Brain pericyte (primary cell): Measurements from ENCODE around the gene MOB2.

ENCODE experiments used
- DNase-seq: peaks from one replicate; pipeline ENCODE4 v3.0.0-alpha.2; 2012; ENCODE audit warnings: low read depth, low spot score

Gene MOB2

DNA sequence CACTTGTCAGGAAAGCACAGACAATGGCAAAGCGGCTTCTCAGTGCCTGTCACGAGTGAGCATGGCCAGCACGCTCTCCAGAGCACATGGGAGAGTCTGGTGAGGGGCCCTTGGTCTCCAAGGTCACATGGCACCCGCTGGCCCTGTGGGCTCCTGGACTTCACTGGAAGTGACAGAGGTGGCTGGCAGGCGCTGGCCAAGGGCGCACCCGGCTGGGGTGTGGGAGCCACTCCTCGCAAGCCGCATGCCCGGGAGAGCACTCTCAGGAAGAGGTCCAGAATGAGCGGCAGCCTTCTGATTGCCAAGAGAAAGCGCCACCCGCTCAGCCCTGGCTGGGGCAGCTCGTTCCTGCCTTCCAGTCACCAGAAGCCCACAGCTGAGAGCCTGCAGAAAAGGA lies 17.1 kb upstream of the MOB2 start:
- no peak for DNase-seq

DNA sequence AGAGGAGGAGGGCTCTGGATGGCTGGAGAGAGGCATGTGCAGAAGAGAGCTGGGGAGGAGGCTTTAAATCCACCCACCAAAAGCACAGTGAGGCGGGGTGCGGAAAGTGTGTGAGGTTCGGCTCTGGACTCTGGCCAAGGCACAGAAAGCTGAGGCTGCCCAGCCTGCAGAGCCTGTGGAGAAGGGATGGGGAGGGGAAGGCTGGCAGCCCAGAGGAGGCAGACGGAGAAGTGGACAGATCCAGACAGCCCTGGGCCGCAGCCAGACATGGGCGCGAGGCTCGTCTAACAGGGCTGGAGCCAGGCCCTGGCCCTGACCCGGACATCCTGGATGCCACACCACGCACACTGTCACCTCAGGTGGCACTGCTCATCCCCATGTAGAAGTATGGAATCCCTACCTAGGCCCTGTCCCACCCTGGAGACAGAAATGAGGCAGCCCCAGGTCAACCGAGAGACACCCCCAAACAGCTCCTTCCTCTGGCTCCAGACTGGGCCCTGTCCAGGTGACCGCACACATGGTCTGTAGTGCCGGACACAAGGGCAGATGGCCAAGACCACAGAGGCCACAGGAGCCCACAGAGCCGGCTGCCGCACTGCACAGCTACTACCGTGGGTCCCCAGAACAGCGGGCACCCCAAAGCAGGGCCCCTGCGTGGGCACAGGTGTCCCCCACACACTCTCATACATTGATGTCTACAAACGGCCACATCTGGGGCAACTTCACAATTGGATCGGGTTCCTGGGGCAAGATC lies 16.6 kb upstream of the MOB2 start:
- DNase-seq: no peak

DNA sequence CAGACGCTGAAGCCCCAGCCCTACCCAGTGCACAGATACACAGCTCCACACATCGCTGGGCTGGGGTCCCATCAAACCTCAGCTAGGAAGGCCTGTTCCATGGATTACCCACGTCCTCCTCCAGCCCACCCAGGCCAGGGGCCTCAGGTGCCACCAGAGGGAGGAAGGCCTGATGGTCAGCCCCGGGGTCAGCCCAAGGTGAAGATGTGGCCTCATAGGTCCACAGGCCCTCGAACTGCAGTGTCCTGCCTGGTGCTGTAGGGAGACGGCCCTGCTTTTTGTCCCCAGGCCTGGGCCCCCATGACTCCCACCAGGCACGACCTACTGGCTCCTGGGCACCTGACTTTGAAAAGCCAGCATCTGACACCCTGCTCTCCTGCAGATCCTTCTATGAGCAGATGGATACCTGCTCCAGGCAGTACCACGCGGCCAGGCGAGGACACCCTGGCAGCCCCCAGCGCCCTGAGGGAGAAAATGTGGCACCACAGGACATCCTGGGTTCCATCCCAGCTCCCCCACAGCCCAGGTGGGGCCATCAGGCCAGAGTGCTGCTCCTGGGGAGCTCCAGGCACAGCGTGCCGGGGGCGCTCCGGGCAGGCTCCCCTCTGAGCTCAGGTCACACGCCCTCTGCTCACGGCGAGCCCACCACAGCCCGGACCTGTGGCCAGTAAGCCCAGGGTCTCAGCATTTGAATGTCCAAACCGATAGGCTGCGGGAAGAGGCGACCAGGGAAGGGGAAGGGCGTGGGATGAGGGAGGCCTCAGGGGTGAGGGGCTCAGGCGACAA lies 15.8 kb upstream of the MOB2 start:
- no peak for DNase-seq

DNA sequence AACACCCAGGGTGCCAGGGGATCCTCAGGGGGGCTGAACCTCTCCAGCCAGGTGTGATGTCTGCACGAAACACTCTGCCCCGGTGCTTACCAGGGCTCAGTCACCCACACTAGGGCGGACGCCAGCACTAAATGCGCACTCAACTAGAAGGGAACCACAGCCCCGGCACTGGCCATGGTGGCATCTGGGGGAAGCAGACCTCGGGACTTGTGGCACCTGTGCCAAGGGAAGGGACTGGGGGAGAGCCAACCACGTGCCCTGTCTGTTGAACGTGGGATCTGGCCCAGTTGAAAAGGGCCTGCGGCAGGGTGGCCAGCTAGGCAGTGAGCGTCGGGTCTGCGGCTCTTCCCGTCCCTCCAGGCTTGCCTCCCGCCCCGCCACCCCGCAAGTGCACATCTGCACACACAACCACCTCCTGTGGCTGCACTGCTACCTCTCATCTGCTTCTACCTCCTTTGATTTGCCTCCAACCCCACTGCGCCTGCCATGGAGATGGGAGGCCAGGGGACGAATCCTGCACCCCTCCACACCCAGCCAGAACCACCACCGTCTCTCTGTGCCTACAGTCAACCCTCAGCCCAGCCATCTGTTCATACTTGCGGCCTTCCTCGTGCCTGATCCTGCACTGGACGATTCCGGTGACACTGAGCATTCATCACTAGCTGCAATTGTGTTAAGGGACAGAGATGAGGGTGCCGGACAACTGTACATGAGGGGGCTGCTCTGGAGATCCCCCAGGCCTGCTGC lies 15.0 kb upstream of the MOB2 start:
- DNase-seq: no peak

DNA sequence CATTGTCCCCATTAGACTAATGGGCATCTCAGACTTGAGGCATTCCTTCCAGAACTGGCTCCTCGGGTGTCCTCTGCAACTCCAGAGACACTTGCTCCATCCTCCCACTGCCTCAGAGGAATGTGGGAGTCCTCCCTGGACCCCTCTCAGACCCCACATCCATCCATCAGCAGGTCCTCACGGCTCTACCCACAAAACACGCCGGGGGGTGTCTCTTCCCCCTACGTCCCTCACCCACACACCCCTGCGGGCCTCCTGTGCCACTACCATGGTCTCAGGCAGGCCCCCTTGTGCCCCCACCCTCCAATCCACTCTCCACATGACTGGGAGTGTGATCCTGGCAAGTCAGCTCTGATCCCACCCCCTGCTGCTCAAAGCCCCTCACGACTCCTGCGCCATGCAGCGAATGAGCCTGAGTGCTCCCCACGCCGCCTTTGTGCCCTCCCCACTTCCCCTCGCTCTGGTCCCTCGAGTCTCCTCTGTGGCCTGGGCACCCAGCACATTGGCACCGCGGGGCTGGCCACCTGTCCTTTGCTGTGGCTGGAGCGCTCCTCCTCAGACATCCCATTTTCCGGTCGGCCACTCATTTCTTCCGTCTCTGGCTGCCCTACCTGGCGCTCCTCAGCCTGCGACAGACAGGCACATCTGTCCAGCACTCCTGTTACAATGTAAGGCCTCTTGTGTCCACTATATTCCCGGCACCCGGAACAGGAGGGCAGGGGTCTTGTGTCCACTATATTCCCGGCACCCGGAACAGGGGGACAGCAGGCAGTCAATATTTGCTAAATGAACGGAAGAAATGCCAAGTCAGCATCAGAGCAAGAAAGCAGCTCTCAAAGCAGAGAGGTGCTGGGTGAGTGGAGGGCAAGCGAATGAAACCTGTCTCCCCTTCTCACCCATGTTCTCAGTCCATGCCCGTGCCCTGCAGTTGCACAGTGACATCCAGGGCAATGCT lies 14.2 kb upstream of the MOB2 start:
- no peak for DNase-seq

DNA sequence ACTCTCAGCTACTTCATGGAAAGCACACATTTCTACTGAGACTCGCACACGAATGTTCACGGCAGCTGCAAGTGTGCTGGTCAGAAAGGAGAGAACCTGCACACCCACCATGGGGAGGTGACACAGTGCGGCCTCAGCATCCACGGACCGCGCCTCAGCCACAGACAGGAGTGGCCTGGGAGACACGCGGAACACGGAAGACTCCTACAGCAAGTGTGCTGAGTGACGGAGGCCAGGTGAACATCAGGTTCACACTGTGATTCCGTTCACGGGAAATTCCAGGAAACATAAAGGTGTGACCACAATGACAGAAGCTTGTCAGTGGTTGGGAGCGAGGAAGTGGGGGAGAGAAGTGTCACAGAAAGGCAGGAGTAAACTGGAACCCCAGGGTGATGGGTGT lies 13.3 kb upstream of the MOB2 start:
- no peak for DNase-seq

DNA sequence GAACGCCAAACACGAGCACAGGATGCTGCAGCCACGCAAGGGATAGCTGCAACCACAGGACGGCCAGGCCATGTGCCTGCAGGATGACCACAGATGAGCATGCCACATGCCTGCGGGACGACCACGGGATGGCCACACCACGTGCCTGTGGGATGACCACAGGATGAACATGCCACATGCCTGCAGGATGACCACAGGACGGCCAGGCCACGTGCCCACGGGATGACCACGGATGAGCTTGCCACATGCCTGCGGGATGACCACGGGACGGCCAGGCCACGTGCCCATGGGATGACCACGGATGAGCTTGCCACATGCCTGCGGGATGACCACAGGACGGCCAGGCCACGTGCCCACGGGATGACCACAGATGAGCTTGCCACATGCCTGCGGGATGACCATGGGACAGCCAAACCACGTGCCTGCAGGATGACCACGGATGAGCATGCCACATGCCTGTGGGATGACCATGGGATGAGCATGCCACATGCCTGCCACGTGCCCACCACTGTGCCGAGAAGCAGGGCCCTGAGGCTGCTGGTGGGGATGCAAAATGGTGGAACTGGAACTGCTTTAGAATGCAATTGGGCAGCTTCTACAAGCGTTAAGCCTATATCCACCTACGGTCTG lies 12.8 kb upstream of the MOB2 start:
- no peak for DNase-seq

DNA sequence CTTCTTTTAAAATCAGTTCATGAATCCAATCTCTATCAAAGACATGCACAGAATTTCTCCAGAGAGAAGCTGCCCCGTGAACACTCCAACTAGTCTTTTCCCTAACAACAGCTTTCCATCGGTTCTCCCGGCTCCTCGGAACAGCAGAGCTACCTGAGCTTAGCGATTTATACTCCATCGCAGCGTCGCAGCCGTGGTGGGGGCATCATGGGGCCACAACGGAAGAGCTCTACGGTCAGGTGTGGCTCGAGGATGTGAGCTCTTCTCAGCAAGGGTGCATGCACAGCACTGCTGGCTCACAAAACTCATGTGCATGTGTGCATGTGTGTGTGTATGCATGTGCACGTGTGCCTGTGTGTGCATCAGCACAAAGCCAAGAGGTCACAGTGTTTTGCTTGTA lies 11.7 kb upstream of the MOB2 start:
- no peak for DNase-seq

DNA sequence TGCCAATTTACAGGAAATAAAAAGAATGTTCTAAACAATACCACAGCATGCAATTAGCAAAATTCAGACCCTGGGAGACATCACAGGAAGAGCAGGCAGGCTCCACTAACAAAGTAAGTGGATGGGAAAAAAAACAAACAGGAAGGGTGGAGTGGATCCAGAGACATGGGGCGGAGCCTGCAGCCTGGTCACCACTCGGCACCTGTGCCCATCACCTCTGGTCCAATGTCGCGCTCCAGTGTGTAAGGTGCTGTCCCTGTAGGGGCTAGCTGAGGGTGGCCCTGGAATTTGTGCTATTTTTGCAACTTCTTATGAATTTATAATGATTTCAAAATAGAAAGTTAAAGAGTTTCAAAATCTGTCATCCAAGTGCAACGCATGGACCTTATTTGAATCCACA lies 11.0 kb upstream of the MOB2 start:
- DNase-seq: no peak

DNA sequence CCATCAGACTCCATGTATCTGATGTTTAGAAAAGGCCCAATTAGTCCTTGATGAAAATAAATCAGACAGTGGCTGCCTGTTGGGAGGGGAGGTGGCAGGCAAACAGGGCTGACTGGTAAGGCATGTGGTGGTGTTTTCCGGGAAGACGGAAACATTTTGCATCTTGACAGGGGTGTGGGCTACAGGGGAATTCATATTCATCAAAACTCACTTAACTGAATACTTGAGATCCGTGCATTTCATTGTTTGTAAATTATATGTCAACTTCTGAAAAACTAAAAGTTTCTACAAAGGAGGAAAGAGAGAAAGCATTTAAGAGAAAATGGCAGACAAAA lies 10.1 kb upstream of the MOB2 start:
- no peak for DNase-seq

DNA sequence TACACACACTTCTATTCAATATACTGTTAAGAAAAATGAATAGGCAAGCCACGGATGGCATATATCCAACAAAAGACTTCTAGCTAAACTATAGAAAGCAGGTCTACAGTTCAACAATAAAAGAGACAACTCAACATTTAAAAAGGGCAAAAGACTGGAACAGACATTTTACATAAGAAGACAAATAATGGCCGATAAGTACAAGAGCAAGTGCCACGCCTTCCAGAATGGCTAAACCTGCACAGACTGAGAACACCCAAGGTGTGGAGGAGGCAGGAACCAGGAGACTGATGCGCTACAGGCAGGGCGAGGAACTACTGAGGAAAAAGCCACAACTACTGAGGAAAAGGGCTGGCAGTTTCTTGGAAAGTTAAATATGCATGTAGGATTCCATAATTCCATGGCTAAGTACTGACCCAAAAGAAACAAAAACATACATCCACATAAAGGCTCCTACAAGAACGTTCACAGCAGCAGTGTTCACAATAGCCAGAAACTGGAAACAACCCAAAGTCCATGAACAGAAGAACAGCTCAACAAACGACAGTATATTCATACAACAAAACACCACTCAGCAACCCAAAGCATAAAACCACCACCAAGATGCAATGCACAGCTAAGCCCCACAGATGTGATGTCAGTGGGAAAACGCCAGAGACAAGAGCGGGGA lies 9.6 kb upstream of the MOB2 start:
- DNase-seq: no peak

DNA sequence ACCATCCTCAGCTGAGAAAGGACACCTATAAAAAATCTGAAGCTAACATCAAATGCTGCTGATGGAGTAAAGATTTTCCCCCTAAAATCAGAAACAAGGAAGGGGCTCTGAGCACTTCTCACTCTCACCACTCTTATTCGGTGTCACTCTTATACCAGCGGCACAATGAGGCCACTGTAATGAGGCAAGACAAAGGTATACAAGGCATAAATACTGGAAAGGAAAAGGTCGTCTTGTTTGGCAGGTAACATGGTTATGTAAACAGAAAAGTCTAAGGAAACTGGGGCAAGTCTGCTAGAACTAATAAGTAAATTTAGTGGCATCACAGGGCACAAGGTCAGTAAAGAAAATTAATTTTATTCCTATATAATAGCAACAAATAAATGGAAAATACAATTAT lies 8.1 kb upstream of the MOB2 start:
- DNase-seq: no peak

DNA sequence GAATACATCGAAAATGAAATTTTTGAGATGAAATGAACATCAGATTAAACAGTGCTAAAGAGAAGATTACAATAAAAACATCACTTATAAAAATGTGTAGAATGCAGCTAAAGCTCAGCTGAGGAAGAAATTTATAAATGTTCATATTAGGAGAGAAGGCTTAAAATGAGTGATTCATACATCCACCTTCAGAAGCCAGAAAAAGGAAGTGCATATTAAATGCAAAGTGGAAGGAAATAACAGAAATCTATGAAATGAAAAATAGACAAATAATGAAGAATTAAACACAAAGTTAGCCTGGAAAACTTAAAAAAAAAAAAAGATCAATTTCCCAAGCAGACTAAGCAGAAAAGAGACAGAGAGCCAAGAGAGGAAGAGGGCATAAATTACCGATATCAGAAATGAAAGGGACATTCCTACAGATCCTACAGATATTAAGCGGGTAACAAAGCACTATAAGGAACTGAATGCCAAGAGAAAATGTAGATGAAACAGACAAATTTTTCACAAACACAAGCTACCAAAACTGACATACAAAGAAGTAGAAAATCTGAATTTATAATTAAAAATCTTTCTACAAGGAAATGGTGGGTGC lies 7.2 kb upstream of the MOB2 start:
- DNase-seq: no peak

DNA sequence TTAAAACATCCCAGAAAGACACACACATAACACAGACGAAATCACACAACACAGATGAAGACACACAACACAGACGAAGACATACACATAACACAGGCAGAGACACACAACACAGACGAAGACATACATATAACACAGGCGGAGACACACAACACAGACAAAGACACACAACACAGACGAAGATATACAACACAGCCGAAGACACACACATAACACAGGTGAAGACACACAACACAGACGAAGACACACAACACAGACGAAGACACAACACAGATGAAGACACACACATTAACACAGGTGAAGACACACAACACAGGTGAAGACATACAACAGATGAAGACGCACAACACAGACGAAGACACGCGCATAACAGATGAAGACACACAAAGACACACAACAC lies 4.8 kb upstream of the MOB2 start:
- no peak for DNase-seq

DNA sequence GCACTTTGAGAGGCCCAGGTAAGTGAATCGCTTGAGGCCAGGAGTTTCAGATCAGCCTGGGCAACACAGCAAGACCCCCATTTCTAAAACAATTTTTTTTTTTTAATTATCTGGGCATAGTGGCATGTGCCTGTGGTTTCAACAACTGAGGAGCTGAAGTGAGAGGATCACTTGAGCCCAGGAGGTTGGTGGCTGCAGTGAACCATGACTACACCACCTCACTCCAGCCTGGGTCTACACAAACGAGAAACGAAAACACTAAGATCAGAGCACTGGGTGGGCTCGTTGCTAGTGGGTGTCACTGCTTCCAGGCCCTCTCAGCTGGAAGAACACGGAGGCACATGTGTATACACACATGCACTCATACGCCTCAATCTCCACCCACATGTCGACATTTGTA lies 4.1 kb upstream of the MOB2 start:
- DNase-seq: no peak

DNA sequence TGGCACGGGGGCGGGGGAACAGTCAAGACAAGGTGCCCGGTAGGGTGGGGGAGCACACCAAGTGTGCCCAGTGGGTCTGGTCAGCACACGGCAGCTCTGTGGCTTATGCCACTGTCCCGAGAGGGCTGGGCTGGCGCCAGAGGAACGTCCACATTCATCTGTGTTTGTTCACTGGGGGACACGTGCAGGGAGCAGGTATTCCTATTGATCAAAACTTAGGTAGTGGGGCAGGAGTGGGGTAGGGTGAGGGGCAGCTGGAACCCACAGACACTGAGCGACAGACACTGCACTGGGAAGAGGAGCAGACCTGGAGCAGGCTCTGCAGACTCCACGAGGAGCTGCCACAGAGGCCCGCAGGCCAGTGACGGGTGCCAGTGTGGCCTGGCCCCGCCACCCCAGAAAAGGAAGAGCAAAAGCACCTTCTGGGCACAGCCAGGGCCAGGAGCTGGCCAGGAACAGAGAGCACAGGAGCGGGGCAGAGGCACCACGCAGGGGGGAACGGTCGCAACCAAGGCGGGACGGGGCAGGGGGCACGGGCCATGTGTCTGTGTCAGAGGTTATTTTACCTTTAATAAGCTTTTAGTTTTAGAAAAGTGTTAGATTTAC lies 2.1 kb upstream of the MOB2 start:
- DNase-seq: no peak

DNA sequence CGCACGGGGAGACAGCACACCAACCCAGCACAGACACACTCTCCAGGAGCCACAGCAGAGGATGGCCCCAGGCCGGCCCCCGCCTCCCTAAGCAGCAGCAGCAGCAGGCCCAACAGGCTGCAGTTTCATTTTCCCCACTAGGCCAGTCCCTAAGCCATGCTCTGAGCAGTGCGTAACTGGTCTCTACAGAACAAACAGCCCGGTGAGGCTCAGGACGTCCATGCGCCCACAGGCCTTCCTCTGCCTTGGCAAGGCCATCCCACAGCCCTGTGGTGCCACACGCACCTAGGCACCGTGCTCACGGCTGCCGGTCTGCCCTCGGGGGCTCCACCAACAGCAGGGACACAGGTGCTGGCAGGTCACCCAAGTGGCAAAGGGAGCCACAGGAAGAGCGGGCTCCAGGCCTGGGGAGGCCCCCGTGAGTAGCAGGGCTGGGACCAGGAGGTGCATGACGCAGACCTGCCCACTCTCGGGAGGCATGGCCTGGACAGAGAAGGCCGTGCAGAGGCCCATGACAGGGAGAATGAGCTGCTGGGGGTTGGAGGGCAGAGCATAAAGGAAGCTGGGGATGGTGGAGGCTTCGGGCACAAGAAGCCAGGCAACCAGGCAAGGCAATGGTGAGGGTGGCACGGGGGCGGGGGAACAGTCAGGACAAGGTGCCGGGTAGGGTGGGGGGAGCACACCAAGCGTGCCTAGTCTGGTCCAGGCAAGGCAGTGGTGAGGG lies 1.4 kb upstream of the MOB2 start:
- DNase-seq: no peak

DNA sequence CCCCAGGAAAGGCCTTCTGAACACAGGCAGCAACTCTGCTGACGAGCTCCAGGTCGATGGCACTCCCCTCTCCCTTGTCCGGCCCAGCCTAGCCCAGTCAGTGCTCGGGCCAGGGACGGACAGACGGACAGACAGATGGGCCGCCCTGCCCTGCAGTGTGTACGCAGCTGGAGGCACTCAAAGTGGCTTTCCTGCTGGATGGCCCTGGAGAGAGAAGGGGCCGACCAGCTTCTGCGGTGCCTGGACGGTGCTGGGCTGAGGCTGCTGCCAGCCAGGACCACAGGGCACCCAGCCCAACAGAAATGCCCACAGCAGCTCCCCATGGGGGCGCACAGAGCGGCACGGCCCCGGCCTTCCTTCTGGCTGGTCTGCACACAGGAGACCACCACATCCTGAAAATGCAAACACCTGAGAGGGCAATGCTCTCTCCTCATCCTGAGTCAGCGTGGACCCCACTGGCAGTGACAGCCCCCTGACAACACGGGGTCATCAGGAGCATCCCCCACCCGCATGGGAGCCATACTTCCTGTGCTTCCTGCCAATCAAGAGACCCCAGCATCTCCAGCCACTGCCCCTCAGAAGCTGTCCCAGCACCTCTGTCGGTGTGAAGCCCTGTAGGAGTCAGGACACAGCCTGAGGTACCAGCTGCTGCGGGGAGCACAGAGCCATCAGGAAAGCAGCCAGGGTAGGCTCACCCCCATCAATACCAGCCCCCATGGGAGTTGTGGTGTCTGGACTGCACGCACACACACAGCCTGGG lies 692 bp upstream of the MOB2 start:
- DNase-seq: no peak
